Natural killer cell (primary cell): ENCODE results near the gene HERPUD2. TPM values are rescaled to one million over a fixed set of nuclear protein-coding genes. Genes with fewer than 3 reads are reported as not detected.

Experiments used
- ATAC-seq, 3 donors: fragments of 150-1000 bp in 2 of 3; fragments of 200-7000 bp in 1 of 3; cut with Tn5 transposase; 1 replicate in 1 of 3; 2 replicates in 2 of 3; pipeline ENCODE4 v1.10.0; 2021; ENCODE audit warnings: mild to moderate bottlenecking in 2 of 3, moderate library complexity in 2 of 3
- DNase-seq, 2 donors: peaks; one replicate each; pipeline versions ENCODE4 v3.0.0 to v3.0.0-alpha.2; 2013 to 2021; ENCODE audit warnings: mixed read lengths in 1 of 2
- H3K27ac ChIP-seq: one replicate; pipeline ENCODE4 v1.5.1; 2013; ENCODE audit warnings: mild to moderate bottlenecking, low read length
- H3K27me3 ChIP-seq: one replicate; pipeline ENCODE4 v1.6.1; 2013; ENCODE audit warnings: low read length; ENCODE audit not compliant: control insufficient read depth, insufficient read depth
- H3K36me3 ChIP-seq: one replicate; pipeline ENCODE4 v1.6.1; 2013; ENCODE audit warnings: low read length; ENCODE audit not compliant: control insufficient read depth, insufficient read depth
- H3K4me1 ChIP-seq: one replicate; pipeline ENCODE4 v1.6.1; 2013; ENCODE audit warnings: low read length; ENCODE audit not compliant: control insufficient read depth, insufficient read depth
- H3K4me3 ChIP-seq: one replicate; pipeline ENCODE4 v1.5.1; 2013; ENCODE audit warnings: low read length
- H3K9me3 ChIP-seq: one replicate; pipeline ENCODE4 v1.6.1; 2013; ENCODE audit warnings: low read length; ENCODE audit not compliant: control insufficient read depth, insufficient read depth
- H3K27ac Mint-ChIP-seq, 2 donors: one replicate each; pipeline ENCODE4 v1.8.0; 2022; ENCODE audit warnings: mild to moderate bottlenecking in 2 of 2, mixed read lengths in 2 of 2, moderate library complexity in 1 of 2
- H3K27me3 Mint-ChIP-seq, 2 donors: one replicate each; pipeline ENCODE4 v1.8.0; 2022; ENCODE audit warnings: low read depth in 2 of 2, mixed read lengths in 2 of 2
- H3K36me3 Mint-ChIP-seq: one replicate; pipeline ENCODE4 v1.8.0; 2022; ENCODE audit warnings: mixed read lengths
- H3K4me1 Mint-ChIP-seq, 2 donors: one replicate each; pipeline ENCODE4 v1.8.0; 2022; ENCODE audit warnings: mixed read lengths in 2 of 2
- H3K4me3 Mint-ChIP-seq: one replicate; pipeline ENCODE4 v1.8.0; 2022; ENCODE audit warnings: mild to moderate bottlenecking, moderate library complexity, mixed read lengths
- H3K9me3 Mint-ChIP-seq, 2 donors: one replicate each; pipeline ENCODE4 v1.8.0; 2022; ENCODE audit warnings: mixed read lengths in 2 of 2
- WGBS: methylation state at CpG from one replicate; pipeline ENCODE4 v1.1.7; 2013; ENCODE audit warnings: missing lambda C conversion rate; ENCODE audit not compliant: insufficient coverage; 5-methylcytosine and 5-hydroxymethylcytosine counted together
- intact Hi-C: fragments of 100-400 bp; cut with micrococcal nuclease; formaldehyde crosslinking; loops from one replicate; pipeline ENCODE4 v1.14.2; 2022
- total RNA-seq, 4 donors: library from RNA; stranded (reverse); fragments of 120-200 nt in 1 of 4; gene quantifications; one replicate each; pipeline versions ENCODE4 v1.2.3 to v1.2.4, GENCODE V29; 2013 to 2022
- TF ChIP-seq, protein P1 (sequence below): fragments of 200-600 bp; IDR thresholded peaks from one replicate; pipeline ENCODE4 v1.8.0; 2022; ENCODE audit warnings: antibody characterized with exemption

The HERPUD2 gene, protein sequence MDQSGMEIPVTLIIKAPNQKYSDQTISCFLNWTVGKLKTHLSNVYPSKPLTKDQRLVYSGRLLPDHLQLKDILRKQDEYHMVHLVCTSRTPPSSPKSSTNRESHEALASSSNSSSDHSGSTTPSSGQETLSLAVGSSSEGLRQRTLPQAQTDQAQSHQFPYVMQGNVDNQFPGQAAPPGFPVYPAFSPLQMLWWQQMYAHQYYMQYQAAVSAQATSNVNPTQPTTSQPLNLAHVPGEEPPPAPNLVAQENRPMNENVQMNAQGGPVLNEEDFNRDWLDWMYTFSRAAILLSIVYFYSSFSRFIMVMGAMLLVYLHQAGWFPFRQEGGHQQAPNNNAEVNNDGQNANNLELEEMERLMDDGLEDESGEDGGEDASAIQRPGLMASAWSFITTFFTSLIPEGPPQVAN
- 100 to 1,000 TPM; 103 to 112 (median 111) TPM for total RNA-seq
- total RNA-seq (2013), result 58.2 TPM

DNA sequence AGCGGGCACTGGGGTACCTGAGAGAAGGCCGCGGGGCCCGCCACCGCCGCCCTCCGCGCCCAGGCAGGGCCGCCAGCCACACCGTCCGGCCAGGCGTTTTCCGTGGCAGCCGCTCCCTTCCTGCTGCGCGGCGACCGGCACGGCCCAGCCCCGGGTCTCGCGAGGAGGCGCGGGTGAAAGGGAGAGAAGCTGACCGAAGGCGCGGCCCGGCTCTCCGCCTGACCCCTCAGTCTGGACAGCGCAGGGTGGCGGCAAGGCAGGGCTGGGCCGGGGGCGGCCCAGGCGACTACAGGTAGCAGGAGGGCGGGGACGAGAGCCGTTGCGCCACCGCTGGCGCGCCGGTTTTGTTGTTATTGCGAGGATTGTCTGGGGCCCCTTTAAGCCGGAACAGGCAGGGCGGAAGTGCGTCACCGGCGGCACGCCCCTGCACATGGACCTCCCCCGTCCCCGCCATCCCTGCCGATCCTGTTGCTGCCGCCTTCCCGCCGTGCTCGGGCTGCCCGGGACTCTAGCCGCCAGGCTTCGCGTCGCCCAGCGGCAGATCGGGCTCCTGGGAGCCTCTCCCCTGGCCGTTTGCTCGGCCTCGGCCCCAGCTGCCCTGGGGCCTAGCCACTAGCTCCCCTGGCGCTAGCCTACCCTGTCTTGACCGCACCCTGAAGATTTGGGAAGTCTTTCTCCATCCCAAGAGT is at the start of gene HERPUD2:
Gene HERPUD2 (minus strand): TSS at position 352 of the 689 bp plus-strand sequence. CDS start 805 bp downstream, outside the sequence.
- no peaks in the 10 kb centered on the region for H3K36me3 Mint-ChIP-seq
- intact Hi-C loops, result loop anchor here (1.0 to 5.0 kb wide), 6 partner anchors 14 to 106 kb away; partner anchors contain the start of gene SEPTIN7
- no peaks in the 10 kb centered on the region for H3K9me3 ChIP-seq

DNA sequence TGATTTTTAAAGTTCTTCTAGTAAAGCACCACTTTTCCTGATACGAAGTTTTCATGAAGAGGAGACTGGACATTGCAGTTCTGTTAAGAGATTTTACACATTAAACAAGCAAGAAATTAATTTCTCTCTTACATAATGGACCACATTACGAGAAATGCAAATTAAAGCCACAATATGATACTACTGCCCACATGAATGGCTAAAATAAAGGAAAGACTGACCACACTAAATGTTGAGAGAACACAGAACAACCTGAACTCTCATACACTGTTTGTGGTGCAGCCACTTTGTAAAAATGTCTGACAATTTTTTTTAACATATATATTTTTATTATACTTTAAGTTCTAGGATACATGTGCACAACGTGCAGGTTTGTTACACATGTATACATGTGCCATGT is 44.0 kb upstream of the HERPUD2 start:
- no peak overlapping the region for H3K27ac ChIP-seq
- TF ChIP-seq, protein P1, sequence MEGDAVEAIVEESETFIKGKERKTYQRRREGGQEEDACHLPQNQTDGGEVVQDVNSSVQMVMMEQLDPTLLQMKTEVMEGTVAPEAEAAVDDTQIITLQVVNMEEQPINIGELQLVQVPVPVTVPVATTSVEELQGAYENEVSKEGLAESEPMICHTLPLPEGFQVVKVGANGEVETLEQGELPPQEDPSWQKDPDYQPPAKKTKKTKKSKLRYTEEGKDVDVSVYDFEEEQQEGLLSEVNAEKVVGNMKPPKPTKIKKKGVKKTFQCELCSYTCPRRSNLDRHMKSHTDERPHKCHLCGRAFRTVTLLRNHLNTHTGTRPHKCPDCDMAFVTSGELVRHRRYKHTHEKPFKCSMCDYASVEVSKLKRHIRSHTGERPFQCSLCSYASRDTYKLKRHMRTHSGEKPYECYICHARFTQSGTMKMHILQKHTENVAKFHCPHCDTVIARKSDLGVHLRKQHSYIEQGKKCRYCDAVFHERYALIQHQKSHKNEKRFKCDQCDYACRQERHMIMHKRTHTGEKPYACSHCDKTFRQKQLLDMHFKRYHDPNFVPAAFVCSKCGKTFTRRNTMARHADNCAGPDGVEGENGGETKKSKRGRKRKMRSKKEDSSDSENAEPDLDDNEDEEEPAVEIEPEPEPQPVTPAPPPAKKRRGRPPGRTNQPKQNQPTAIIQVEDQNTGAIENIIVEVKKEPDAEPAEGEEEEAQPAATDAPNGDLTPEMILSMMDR, result no peak
- intact Hi-C loops, result no loop called here
- Mint-ChIP-seq H3K9me3 (no peaks in the 10 kb centered on the region), H3K27me3 (peaks cover 0 to under 1% of the 10 kb centered on the region in 2 donors), H3K4me1 (peaks cover 0 to 1% of the 10 kb centered on the region in 2 donors), H3K27ac (no peak overlapping the region), H3K36me3 (no peaks in the 10 kb centered on the region), H3K4me3 (no peak overlapping the region)
- 80% methylated on average over 2 of the region's 3 CpGs for WGBS
- H3K9me3 ChIP-seq, result no peaks in the 10 kb centered on the region
- H3K36me3 ChIP-seq, result no peaks in the 10 kb centered on the region
- H3K4me1 ChIP-seq, result no peaks in the 10 kb centered on the region
- ATAC-seq (no peak), DNase-seq (no peak)
- no peak overlapping the region for H3K4me3 ChIP-seq
- H3K27me3 ChIP-seq, result no peaks in the 10 kb centered on the region

More for the DNA sequence above, at the start of gene HERPUD2:
- peak; percentile 90 to 96 for DNase-seq
- peaks cover 66 to 70% of the 10 kb centered on the region in 2 donors for H3K4me1 Mint-ChIP-seq
- H3K4me1 ChIP-seq, result peaks cover 35% of the 10 kb centered on the region
- peak within 1 kb of the TSS; percentile 97 to 98 for H3K27ac Mint-ChIP-seq
- TF ChIP-seq, protein P1, result no peak
- no peaks in the 10 kb centered on the region for H3K27me3 Mint-ChIP-seq
- no peaks in the 10 kb centered on the region for H3K27me3 ChIP-seq
- no peaks in the 10 kb centered on the region for H3K9me3 Mint-ChIP-seq
- ATAC-seq, result peak; percentile 80 to 94 (median 88)
- H3K27ac ChIP-seq, result peak within 1 kb of the TSS; percentile 95
- peak within 1 kb of the TSS; percentile 90 for H3K4me3 ChIP-seq
- H3K36me3 ChIP-seq, result peaks cover 2% of the 10 kb centered on the region
- WGBS, result under 1% methylated on average over 68 of the region's 68 CpGs
- H3K4me3 Mint-ChIP-seq, result peak within 1 kb of the TSS; percentile 98

DNA sequence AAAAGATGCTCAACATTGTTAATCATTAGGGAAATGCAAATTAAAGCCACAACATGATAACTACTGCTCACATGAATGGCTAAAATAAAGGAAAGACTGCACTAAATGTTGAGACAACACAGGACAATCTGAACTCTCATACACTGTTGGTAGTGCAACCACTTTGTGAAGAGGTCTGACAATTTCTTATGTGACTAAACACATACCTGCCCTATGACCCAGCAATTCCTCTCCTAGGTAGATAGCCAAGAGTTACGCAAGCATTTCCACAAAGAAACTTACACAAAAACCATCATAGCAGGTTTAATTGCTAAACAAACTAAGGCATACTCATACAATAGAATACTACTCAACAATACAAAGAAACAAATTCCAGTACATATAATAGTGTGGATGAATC is 41.8 kb upstream of the HERPUD2 start:
- no peaks in the 10 kb centered on the region for H3K36me3 ChIP-seq
- Mint-ChIP-seq H3K9me3 (no peaks in the 10 kb centered on the region), H3K36me3 (no peaks in the 10 kb centered on the region), H3K27me3 (peaks cover 0 to 4% of the 10 kb centered on the region in 2 donors), H3K27ac (no peak overlapping the region), H3K4me1 (peaks cover 0 to 10% of the 10 kb centered on the region in 2 donors), H3K4me3 (no peak overlapping the region)
- no peak overlapping the region for H3K4me3 ChIP-seq
- WGBS, result 100% methylated on average over 1 of the region's 1 CpG
- ATAC-seq, result no peak
- intact Hi-C loops, result no loop called here
- no peak for DNase-seq
- no peaks in the 10 kb centered on the region for H3K27me3 ChIP-seq
- H3K9me3 ChIP-seq, result no peaks in the 10 kb centered on the region
- TF ChIP-seq, protein P1, result no peak
- H3K4me1 ChIP-seq, result peaks cover under 1% of the 10 kb centered on the region
- no peak overlapping the region for H3K27ac ChIP-seq
